Gastrocnemius medialis (tissue), 4 donors: ENCODE results near the gene FAAH.

Experiments
- CTCF ChIP-seq, 5 experiments: fragments of 450-650 bp in 3 of 5; fragments of 200-600 bp in 2 of 5; sonication (generic) in 2 of 5; IDR thresholded peaks in 4 of 5; conservative IDR thresholded peaks in 1 of 5; 1 replicate in 4 of 5; 2 replicates in 1 of 5; pipeline ENCODE4 v1.5.1; 2016 to 2019; ENCODE audit warnings: antibody characterized with exemption in 5 of 5, mild to moderate bottlenecking in 3 of 5, moderate library complexity in 3 of 5
- POLR2A ChIP-seq, 2 donors: fragments of 450-650 bp; IDR thresholded peaks; one replicate each; pipeline ENCODE4 v1.6.1; 2017; ENCODE audit warnings: antibody characterized with exemption in 2 of 2, mild to moderate bottlenecking in 2 of 2, moderate library complexity in 2 of 2

- TF ChIP-seq CTCF (IDR thresholded peaks at IDR 0.05 in 4 of 5, conservative IDR thresholded peaks at IDR 0.05 in 1 of 5): no peak
- no peak for TF ChIP-seq POLR2A (IDR thresholded peaks at IDR 0.05)
Measured at GRCh38 chr1:46444466-46444865, 50.3 kb downstream of the FAAH start.
